Colonic mucosa (tissue), 4 donors: ENCODE data around the gene DTX3L. TPM values are rescaled to one million over a fixed set of nuclear protein-coding genes. Genes with fewer than 3 reads are reported as not detected.

Experiments used
- DNase-seq: peaks from one replicate; pipeline ENCODE4 v3.0.0-alpha.2; 2020
- H3K27ac ChIP-seq: fragments of 200-600 bp; one replicate; pipeline ENCODE4 v1.8.0; 2021
- H3K27me3 ChIP-seq: fragments of 200-600 bp; one replicate; pipeline ENCODE4 v1.8.0; 2021
- H3K36me3 ChIP-seq: fragments of 200-600 bp; one replicate; pipeline ENCODE4 v1.8.0; 2021
- H3K4me1 ChIP-seq: fragments of 200-600 bp; one replicate; pipeline ENCODE4 v1.8.0; 2021; ENCODE audit warnings: mild to moderate bottlenecking
- H3K4me3 ChIP-seq: fragments of 200-600 bp; one replicate; pipeline ENCODE4 v1.8.0; 2021
- H3K9ac ChIP-seq, 2 donors: one replicate each; pipeline ENCODE4 v1.7.0; 2013; ENCODE audit warnings: control low read depth in 2 of 2, low read depth in 2 of 2, low read length in 2 of 2
- H3K9me3 ChIP-seq: fragments of 200-600 bp; one replicate; pipeline ENCODE4 v1.8.0; 2021
- intact Hi-C: fragments of 100-400 bp; cut with DNase I; formaldehyde crosslinking; loops from one replicate; pipeline ENCODE4 v1.14.1; 2022
- total RNA-seq, 2 donors: library from RNA; stranded (reverse); fragmentation: NEBNext Ultra II Directional in 1 of 2; extraction: Animal tissue kit (Norgen Biotek cat#: 25700) in 1 of 2; gene quantifications; one replicate each; pipeline ENCODE4 v1.2.1, GENCODE V29; 2021
- TF ChIP-seq, protein P1 (sequence below): fragments of 200-600 bp; IDR thresholded peaks from one replicate; pipeline ENCODE4 v1.8.0; 2022; ENCODE audit warnings: antibody characterized with exemption, mild to moderate bottlenecking
- donor health status: healthy.
- donor health status: DM: no; HTN: no; CAD: no.
- donor health status: DM: no; HTN: no; CAD: no.

The DTX3L gene
- total RNA-seq, 2 donors from 2014 or later: 44.0 to 46.4 TPM

- no peak overlapping the region for H3K27ac ChIP-seq
- TF ChIP-seq, protein P1, sequence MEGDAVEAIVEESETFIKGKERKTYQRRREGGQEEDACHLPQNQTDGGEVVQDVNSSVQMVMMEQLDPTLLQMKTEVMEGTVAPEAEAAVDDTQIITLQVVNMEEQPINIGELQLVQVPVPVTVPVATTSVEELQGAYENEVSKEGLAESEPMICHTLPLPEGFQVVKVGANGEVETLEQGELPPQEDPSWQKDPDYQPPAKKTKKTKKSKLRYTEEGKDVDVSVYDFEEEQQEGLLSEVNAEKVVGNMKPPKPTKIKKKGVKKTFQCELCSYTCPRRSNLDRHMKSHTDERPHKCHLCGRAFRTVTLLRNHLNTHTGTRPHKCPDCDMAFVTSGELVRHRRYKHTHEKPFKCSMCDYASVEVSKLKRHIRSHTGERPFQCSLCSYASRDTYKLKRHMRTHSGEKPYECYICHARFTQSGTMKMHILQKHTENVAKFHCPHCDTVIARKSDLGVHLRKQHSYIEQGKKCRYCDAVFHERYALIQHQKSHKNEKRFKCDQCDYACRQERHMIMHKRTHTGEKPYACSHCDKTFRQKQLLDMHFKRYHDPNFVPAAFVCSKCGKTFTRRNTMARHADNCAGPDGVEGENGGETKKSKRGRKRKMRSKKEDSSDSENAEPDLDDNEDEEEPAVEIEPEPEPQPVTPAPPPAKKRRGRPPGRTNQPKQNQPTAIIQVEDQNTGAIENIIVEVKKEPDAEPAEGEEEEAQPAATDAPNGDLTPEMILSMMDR: no peak
- no peaks in the 10 kb centered on the region for H3K4me1 ChIP-seq
- intact Hi-C loops: no loop called here
- no peak for DNase-seq
- no peaks in the 10 kb centered on the region for H3K9me3 ChIP-seq
- no peak overlapping the region for H3K4me3 ChIP-seq
- H3K36me3 ChIP-seq: peaks cover 17% of the 10 kb centered on the region
- H3K27me3 ChIP-seq: no peaks in the 10 kb centered on the region
- H3K9ac ChIP-seq: no peak overlapping the region
Measured at GRCh38 chr3:122572940-122573412, 8.8 kb downstream of the DTX3L start.

GRCh38 chr3:122576174-122576940 lies 12.2 kb downstream of the DTX3L start:
- Histone ChIP-seq H3K36me3 (peaks cover 5% of the 10 kb centered on the region), H3K9ac (no peak overlapping the region), H3K27me3 (no peaks in the 10 kb centered on the region), H3K27ac (no peak overlapping the region), H3K9me3 (no peaks in the 10 kb centered on the region), H3K4me1 (no peaks in the 10 kb centered on the region), H3K4me3 (no peak overlapping the region)
- no peak for DNase-seq
- intact Hi-C loops: no loop called here
- TF ChIP-seq, protein P1: no peak

DNA sequence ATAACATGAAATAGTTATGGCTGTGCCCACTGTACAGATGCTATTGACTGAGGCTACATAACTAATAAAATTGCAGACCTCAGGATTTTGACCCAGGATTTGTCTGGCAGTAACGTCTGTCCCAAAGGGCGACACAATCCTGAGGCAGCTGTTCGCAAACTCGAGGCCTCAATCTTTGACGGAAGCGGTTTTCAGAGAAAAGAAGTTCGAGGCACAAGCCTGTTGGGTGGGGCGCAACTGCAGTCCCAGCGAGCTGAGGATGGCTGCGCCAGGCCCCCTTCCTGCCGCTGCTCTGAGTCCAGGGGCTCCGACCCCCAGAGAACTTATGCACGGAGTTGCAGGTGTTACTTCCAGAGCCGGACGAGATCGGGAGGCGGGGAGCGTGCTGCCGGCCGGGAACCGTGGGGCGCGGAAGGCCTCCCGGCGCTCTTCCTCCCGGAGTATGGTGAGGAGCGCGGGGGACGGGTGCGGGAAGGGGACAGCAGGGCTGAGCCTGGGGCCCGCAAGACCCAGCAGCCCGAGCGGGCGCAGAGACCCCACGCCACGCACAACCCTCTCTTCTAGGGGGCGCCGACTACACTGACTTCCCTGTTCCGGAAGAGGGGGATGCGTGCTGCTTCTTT lies 13.4 kb downstream of the DTX3L start, which contains the start of gene PARP15:
TSS of gene PARP15 (plus strand) at position 242 of the 623 bp plus-strand sequence. CDS start at position 260, 18 bp downstream.
- intact Hi-C loops: no loop called here
- peak; percentile 30 for DNase-seq
- Histone ChIP-seq H3K27me3 (no peaks in the 10 kb centered on the region), H3K4me1 (no peaks in the 10 kb centered on the region), H3K36me3 (no peaks in the 10 kb centered on the region), H3K27ac (no peak within 1 kb of the TSS), H3K9me3 (peaks cover 4% of the 10 kb centered on the region), H3K4me3 (peak within 1 kb of the TSS; percentile 41), H3K9ac (peak within 1 kb of the TSS in 1 of 2 donors; percentile 66)
- TF ChIP-seq, protein P1: no peak

GRCh38 chr3:122578069-122578740 lies 14.1 kb downstream of the DTX3L start:
- no peak for DNase-seq
- Histone ChIP-seq H3K27ac (no peak overlapping the region), H3K4me1 (no peaks in the 10 kb centered on the region), H3K36me3 (no peaks in the 10 kb centered on the region), H3K27me3 (no peaks in the 10 kb centered on the region), H3K9ac (no peak overlapping the region), H3K4me3 (peak overlapping the region; percentile 41), H3K9me3 (peaks cover 4% of the 10 kb centered on the region)
- intact Hi-C loops: no loop called here
- TF ChIP-seq, protein P1: no peak

GRCh38 chr3:122580470-122580869 lies 16.3 kb downstream of the DTX3L start:
- Histone ChIP-seq H3K9ac (no peak overlapping the region), H3K4me3 (no peak overlapping the region), H3K9me3 (peaks cover 4% of the 10 kb centered on the region), H3K4me1 (no peaks in the 10 kb centered on the region), H3K27ac (no peak overlapping the region), H3K27me3 (no peaks in the 10 kb centered on the region), H3K36me3 (no peaks in the 10 kb centered on the region)
- intact Hi-C loops: no loop called here
- TF ChIP-seq, protein P1: no peak
- DNase-seq: no peak
